GM13976 (cell line): ENCODE measurements around the gene GLYAT.

Experiments used
- DNase-seq: peaks from one replicate; pipeline ENCODE4 v3.0.0; 2012; ENCODE audit warnings: low spot score
- in situ Hi-C: fragments of 300-500 bp; cut with MboI; formaldehyde crosslinking; loops from one replicate; pipeline ENCODE4 v1.12.0; 2022; ENCODE audit warnings: low sequenced_read_pairs, mixed read lengths, inconsistent platforms; ENCODE audit not compliant: unreplicated experiment
- TF ChIP-seq, protein P1 (sequence below): IDR thresholded peaks from 2 replicates; pipeline ENCODE4 v1.5.1; 2012; ENCODE audit warnings: borderline replicate concordance, mild to moderate bottlenecking; ENCODE audit not compliant: insufficient read depth; ENCODE audit errors: extremely low read depth, missing control alignments, control extremely low read depth

The GLYAT gene

DNA sequence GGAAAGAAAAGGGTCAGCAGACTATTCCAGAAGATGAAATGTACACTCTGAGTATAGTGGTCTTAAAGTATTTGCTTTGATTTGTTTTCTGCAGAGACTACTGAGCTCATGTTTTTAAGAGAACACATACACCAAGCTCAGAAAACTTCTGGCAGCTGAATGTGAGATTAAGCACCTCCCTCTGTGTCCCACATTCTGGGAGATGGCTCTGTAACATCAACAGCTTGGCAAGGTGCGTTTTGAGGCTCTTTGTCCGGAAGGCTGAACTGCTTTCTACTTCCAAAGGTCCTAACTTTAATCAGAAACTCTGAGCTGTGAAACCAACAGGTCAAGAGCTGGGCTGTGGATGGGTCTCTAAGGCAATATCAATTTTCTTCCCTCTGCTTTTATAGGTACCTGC lies 36.4 kb upstream of the GLYAT start:
- no peak for DNase-seq
- TF ChIP-seq, protein P1, sequence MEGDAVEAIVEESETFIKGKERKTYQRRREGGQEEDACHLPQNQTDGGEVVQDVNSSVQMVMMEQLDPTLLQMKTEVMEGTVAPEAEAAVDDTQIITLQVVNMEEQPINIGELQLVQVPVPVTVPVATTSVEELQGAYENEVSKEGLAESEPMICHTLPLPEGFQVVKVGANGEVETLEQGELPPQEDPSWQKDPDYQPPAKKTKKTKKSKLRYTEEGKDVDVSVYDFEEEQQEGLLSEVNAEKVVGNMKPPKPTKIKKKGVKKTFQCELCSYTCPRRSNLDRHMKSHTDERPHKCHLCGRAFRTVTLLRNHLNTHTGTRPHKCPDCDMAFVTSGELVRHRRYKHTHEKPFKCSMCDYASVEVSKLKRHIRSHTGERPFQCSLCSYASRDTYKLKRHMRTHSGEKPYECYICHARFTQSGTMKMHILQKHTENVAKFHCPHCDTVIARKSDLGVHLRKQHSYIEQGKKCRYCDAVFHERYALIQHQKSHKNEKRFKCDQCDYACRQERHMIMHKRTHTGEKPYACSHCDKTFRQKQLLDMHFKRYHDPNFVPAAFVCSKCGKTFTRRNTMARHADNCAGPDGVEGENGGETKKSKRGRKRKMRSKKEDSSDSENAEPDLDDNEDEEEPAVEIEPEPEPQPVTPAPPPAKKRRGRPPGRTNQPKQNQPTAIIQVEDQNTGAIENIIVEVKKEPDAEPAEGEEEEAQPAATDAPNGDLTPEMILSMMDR = no peak
- in situ Hi-C loops = no loop called here

DNA sequence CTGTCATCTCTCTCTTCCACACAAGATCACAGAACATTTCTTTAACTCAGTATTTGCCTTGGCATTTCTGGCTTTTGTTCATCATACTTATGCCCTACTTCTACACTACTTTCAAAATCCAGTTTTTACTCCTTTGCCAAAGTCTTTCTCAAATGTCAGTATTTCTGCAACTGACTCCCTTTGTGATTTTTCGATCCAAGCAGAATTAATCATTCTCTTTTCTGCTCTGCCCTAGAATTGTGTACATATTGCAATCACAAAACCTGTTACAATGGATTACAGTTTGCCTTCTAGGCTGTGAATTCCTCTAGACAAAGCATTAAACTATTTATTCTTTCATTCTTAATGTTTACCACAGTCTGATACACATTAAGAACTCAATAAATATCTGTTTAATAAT lies 33.3 kb upstream of the GLYAT start:
- DNase-seq = no peak
- TF ChIP-seq, protein P1 = no peak
- in situ Hi-C loops = no loop called here

DNA sequence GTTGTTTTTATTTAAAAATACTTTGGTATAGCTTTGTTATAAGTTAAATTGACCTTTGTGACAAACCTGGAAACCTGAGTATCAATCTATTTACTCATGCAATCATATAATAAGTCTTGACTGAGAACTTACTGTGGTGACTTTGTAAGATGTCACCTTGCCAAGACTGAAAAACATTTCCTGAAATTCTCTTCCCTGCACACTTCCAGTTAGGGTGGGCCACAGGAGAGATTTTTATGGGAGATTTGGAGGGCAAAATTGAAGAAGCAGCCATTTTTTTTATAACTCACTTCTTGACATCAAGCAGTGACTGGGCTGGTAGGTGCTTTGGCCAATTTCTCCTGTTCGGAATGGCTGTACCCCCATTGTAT lies 31.4 kb upstream of the GLYAT start:
- in situ Hi-C loops = no loop called here
- TF ChIP-seq, protein P1 = no peak
- DNase-seq = no peak

DNA sequence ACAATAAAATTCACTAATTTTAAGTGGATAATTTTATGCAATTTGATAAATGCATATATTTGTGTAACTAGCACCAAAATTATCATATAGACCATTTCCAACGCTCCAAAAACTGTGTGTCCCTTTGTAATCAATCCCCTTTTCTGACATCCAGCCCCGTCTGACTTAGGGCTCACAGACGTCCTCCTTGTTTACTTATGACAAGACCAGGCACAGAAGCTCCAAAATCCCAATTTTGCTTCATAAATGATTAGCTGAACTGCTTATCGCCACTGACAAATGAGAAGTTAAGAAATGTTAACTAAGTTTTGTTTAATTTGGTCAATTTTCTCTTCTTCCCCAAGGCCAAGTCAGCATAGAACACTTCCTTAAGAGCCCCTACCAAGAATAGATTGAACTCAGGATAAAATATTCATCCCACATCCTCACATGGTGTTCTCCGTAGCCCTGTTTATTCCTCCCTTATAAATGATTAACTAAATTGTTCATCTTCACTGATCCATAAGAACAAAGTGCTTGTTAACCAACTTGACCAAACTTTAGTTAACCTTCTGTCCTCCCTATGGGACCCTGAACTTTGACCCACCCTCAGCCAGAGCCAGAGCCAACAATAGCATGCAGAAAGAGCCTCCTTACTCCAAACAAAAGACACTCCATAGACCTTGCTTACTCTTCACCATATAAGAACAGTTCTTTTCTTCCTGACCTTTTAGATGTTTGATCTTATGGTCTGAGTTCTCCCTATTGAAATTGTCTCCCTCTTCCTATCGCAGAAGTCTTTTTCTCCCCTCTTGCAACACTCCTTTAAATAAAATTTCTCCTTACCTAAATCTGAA lies 30.8 kb upstream of the GLYAT start:
- DNase-seq = no peak
- in situ Hi-C loops = no loop called here
- TF ChIP-seq, protein P1 = no peak

DNA sequence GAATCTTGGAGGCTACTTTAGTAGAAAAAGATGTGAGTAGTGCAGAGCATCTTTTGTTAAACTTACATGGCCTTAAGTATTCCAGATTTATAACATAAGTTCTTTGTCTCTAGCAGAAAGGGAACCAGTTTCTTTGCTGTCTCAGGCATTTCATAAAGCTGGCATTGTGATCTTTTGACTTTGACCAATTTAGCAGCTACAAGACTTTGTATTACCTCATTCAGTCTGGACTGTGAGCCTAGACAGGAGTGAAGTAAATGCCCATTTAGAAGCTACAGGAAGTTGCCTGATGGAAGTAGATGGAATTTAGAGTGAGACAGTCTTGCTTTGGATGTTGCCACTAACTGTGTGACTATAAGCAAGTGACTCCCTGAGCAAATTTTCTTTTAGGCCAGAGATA lies 25.7 kb upstream of the GLYAT start:
- in situ Hi-C loops = no loop called here
- no peak for DNase-seq
- TF ChIP-seq, protein P1 = no peak

DNA sequence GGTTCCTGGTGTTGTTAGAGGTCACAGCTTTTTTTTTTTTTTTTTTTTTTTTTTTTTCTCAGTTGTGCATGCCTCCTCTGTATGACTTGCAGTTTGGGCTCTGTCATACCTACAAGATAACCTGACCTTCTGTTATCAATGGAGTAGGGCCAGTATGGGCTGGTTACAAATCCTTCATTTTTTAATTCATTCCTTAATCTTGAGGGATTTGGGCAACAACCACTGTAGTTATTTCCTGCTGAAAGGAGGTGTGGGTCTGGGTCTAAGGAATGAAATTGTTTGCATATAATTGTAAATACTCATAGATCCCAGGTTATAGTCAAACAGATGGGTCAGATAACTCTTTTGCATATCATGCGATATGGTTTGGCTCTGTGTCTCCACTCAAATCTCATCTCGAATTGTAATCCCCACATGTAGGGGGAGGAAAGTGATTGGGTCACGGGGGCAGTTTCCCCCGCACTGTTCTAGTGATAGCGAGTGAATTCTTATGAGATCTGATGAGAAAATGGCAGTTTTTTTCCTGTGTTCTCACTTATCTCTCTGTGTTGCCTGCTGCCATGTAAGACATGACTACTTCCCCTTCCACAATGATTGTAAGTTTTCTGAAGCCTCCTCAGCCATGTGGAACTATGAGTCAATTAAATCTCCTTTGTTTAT lies 14.1 kb upstream of the GLYAT start:
- in situ Hi-C loops = no loop called here
- no peak for DNase-seq
- TF ChIP-seq, protein P1 = no peak
